ENCODE measurements around the gene NFIB. TPM values are rescaled to one million over a fixed set of nuclear protein-coding genes. Genes with fewer than 3 reads are reported as not detected.

NFIB gene
- polyA plus RNA-seq, 1 donor (not counting 4 experiments of a cell fraction or from before 2014, with no cell fraction given), result 8.9 TPM

GRCh38 chr9:14336244-14336643, 22.3 kb upstream of the NFIB start:
- Histone ChIP-seq H2AFZ (ENCODE audit: control insufficient read depth, low read length) (no peak overlapping the region), H3K9me1 (ENCODE audit: control insufficient read depth, extremely low read depth, insufficient read depth, low read length) (no peaks in the 10 kb centered on the region), H3K79me2 (ENCODE audit: control insufficient read depth, insufficient read depth, low read length) (no peaks in the 10 kb centered on the region), H3K4me2 (ENCODE audit: control insufficient read depth, extremely low read depth, insufficient read depth, low read depth, low read length) (no peak overlapping the region), H3K4me1 (ENCODE audit: control insufficient read depth, extremely low read depth, insufficient read depth, low read length) (peaks cover 6% of the 10 kb centered on the region), H3K4me3 (ENCODE audit: control insufficient read depth in 2 of 3, extremely low read depth in 1 of 3, insufficient read depth in 2 of 3, low read depth in 1 of 3, low read length in 3 of 3) (no peak overlapping the region), H3K9me3 (ENCODE audit: control insufficient read depth, low read depth, low read length) (no peaks in the 10 kb centered on the region), H4K20me1 (ENCODE audit: control insufficient read depth, extremely low read depth, insufficient read depth, low read length) (no peaks in the 10 kb centered on the region), H3K27ac (ENCODE audit: control insufficient read depth, insufficient read depth, low read length) (no peak overlapping the region), H3K36me3 (ENCODE audit: control insufficient read depth in 2 of 2, extremely low read depth in 1 of 2, insufficient read depth in 2 of 2, low read length in 2 of 2) (no peaks in the 10 kb centered on the region), H3K9ac (ENCODE audit: control insufficient read depth, extremely low read depth, insufficient read depth, low read length) (no peak overlapping the region), H3K27me3 (ENCODE audit: control insufficient read depth, extremely low read depth, insufficient read depth, low read length) (peaks cover 9% of the 10 kb centered on the region)
- FAIRE-seq, result peak; percentile 5
- dilution Hi-C loops (cut with MboI; ENCODE audit: extremely low pct_ligation_motif_present, low sequenced_read_pairs), result no loop called here
- no peak for TF ChIP-seq EZH2 (IDR thresholded peaks at IDR 0.05; ENCODE audit: low read length)
- no peak for TF ChIP-seq CTCF (optimal IDR thresholded peaks at IDR 0.05 in 1 of 3, IDR thresholded peaks at IDR 0.05 in 1 of 3, conservative IDR thresholded peaks at IDR 0.05 in 1 of 3; ENCODE audit: extremely low read depth in 1 of 3, insufficient read depth in 2 of 3, low read length in 3 of 3)
- DNase-seq (ENCODE audit: low read depth, low spot score), result no peak

- Histone ChIP-seq H3K27ac (ENCODE audit: control insufficient read depth, insufficient read depth, low read length) (no peak overlapping the region), H4K20me1 (ENCODE audit: control insufficient read depth, extremely low read depth, insufficient read depth, low read length) (no peaks in the 10 kb centered on the region), H3K27me3 (ENCODE audit: control insufficient read depth, extremely low read depth, insufficient read depth, low read length) (no peaks in the 10 kb centered on the region), H3K4me2 (ENCODE audit: control insufficient read depth, extremely low read depth, insufficient read depth, low read depth, low read length) (no peak overlapping the region), H3K9me1 (ENCODE audit: control insufficient read depth, extremely low read depth, insufficient read depth, low read length) (no peaks in the 10 kb centered on the region), H3K4me1 (ENCODE audit: control insufficient read depth, extremely low read depth, insufficient read depth, low read length) (peaks cover 14% of the 10 kb centered on the region), H3K79me2 (ENCODE audit: control insufficient read depth, insufficient read depth, low read length) (no peaks in the 10 kb centered on the region), H2AFZ (ENCODE audit: control insufficient read depth, low read length) (no peak overlapping the region), H3K9me3 (ENCODE audit: control insufficient read depth, low read depth, low read length) (no peaks in the 10 kb centered on the region), H3K4me3 (ENCODE audit: control insufficient read depth in 2 of 3, extremely low read depth in 1 of 3, insufficient read depth in 2 of 3, low read depth in 1 of 3, low read length in 3 of 3) (no peak overlapping the region), H3K36me3 (ENCODE audit: control insufficient read depth in 2 of 2, extremely low read depth in 1 of 2, insufficient read depth in 2 of 2, low read length in 2 of 2) (no peaks in the 10 kb centered on the region), H3K9ac (ENCODE audit: control insufficient read depth, extremely low read depth, insufficient read depth, low read length) (no peak overlapping the region)
- FAIRE-seq (no peak), DNase-seq (ENCODE audit: low read depth, low spot score) (no peak)
- dilution Hi-C loops (cut with MboI; ENCODE audit: extremely low pct_ligation_motif_present, low sequenced_read_pairs), result no loop called here
- TF ChIP-seq EZH2 (IDR thresholded peaks at IDR 0.05; ENCODE audit: low read length) (no peak), CTCF (optimal IDR thresholded peaks at IDR 0.05 in 1 of 3, IDR thresholded peaks at IDR 0.05 in 1 of 3, conservative IDR thresholded peaks at IDR 0.05 in 1 of 3; ENCODE audit: extremely low read depth in 1 of 3, insufficient read depth in 2 of 3, low read length in 3 of 3) (no peak)
Measured at GRCh38 chr9:14331120-14331519, 17.2 kb upstream of the NFIB start.

Measured in keratinocyte (primary cell).